Esophagus squamous epithelium (tissue), 5 donors: ENCODE measurements around the gene SOSTDC1. TPM values are rescaled to one million over a fixed set of nuclear protein-coding genes. Genes with fewer than 3 reads are reported as not detected.

Source experiments
- DNase-seq: peaks from one replicate; lab custom pipeline; 2025; lab: John Stamatoyannopoulos, UW
- H3K27ac ChIP-seq, 4 donors: fragments of 200-600 bp; sonication (generic); one replicate each; pipeline ENCODE4 v1.5.1; 2016 to 2019; ENCODE audit warnings: mild to moderate bottlenecking in 1 of 4
- H3K27me3 ChIP-seq, 4 donors: fragments of 200-600 bp; sonication (generic); 1 replicate in 3 of 4; 2 replicates in 1 of 4; pipeline versions ENCODE4 v1.5.1 to v1.6.0; 2017 to 2021; ENCODE audit warnings: antibody characterized with exemption in 1 of 4
- H3K36me3 ChIP-seq, 3 donors: fragments of 200-600 bp; sonication (generic); one replicate each; pipeline ENCODE4 v1.5.1; 2016 to 2019
- H3K4me1 ChIP-seq, 3 donors: fragments of 200-600 bp; sonication (generic); one replicate each; pipeline ENCODE4 v1.5.1; 2017 to 2019
- H3K4me3 ChIP-seq, 4 donors: fragments of 200-600 bp; sonication (generic); 1 replicate in 3 of 4; 2 replicates in 1 of 4; pipeline ENCODE4 v1.5.1; 2016 to 2019; ENCODE audit warnings: mild to moderate bottlenecking in 2 of 4, moderate library complexity in 1 of 4
- H3K9me3 ChIP-seq, 3 donors: fragments of 200-600 bp; sonication (generic); one replicate each; pipeline ENCODE4 v1.5.1; 2016 to 2019
- POLR2A ChIP-seq, 4 donors: fragments of 450-650 bp; IDR thresholded peaks; one replicate each; pipeline ENCODE4 v1.6.1; 2017; ENCODE audit warnings: antibody characterized with exemption in 4 of 4, mild to moderate bottlenecking in 4 of 4, moderate library complexity in 3 of 4
- WGBS, 2 donors: methylation state at CpG; one replicate each; pipeline ENCODE4 v1.1.5; 2018; 5-methylcytosine and 5-hydroxymethylcytosine counted together
- intact Hi-C: fragments of 100-400 bp; cut with DNase I; formaldehyde crosslinking; loops from one replicate; pipeline ENCODE4 v1.15.0; 2022
- total RNA-seq, 4 donors: library from RNA; depleted of rRNA; stranded (reverse); fragments of >200 nt; gene quantifications; one replicate each; pipeline ENCODE4 v1.1.0, GENCODE V29; 2016
- TF ChIP-seq, protein P1 (sequence below), 6 experiments: fragments of 450-650 bp in 4 of 6; fragments of 200-600 bp in 2 of 6; sonication (generic) in 2 of 6; IDR thresholded peaks; one replicate each; pipeline ENCODE4 v1.5.1; 2016 to 2019; ENCODE audit warnings: antibody characterized with exemption in 6 of 6, mild to moderate bottlenecking in 4 of 6, moderate library complexity in 4 of 6
- donor health status: DM: yes; HTN: yes; CAD: no.

The SOSTDC1 gene
- total RNA-seq, 4 donors from 2014 or later: 0.70 to 2.8 (median 2.6) TPM

DNA sequence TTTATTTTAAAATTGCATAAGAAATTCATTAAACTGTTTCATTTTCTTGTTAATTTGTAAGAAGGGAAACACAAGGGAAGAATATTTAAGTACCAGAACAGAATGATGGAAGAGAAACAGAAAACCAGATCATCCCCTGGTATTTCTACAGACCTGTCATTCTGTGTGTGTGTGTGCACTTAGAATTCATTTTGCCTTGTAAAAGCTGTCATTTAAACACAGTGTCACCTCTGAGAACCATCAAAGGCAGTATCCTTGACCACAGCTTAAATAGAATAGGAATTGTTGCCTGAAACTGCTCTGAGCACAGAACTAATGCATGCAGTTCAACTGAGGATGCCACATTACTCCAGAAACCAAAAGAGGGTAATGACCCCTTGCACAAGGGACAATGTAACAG is 37.4 kb downstream of the SOSTDC1 start:
- intact Hi-C loops: no loop called here
- H3K4me3 ChIP-seq: no peak overlapping the region
- no peak for DNase-seq
- H3K27ac ChIP-seq: no peak overlapping the region
- TF ChIP-seq POLR2A (IDR thresholded peaks at IDR 0.05): no peak
- TF ChIP-seq, protein P1, sequence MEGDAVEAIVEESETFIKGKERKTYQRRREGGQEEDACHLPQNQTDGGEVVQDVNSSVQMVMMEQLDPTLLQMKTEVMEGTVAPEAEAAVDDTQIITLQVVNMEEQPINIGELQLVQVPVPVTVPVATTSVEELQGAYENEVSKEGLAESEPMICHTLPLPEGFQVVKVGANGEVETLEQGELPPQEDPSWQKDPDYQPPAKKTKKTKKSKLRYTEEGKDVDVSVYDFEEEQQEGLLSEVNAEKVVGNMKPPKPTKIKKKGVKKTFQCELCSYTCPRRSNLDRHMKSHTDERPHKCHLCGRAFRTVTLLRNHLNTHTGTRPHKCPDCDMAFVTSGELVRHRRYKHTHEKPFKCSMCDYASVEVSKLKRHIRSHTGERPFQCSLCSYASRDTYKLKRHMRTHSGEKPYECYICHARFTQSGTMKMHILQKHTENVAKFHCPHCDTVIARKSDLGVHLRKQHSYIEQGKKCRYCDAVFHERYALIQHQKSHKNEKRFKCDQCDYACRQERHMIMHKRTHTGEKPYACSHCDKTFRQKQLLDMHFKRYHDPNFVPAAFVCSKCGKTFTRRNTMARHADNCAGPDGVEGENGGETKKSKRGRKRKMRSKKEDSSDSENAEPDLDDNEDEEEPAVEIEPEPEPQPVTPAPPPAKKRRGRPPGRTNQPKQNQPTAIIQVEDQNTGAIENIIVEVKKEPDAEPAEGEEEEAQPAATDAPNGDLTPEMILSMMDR (IDR thresholded peaks at IDR 0.05): no peak
- no peaks in the 10 kb centered on the region for H3K27me3 ChIP-seq
- no peaks in the 10 kb centered on the region for H3K4me1 ChIP-seq
- no peaks in the 10 kb centered on the region for H3K9me3 ChIP-seq
- no peaks in the 10 kb centered on the region for H3K36me3 ChIP-seq

GRCh38 chr7:16423761-16424160 is 41.8 kb downstream of the SOSTDC1 start:
- TF ChIP-seq, protein P1 (IDR thresholded peaks at IDR 0.05): no peak
- TF ChIP-seq POLR2A (IDR thresholded peaks at IDR 0.05): no peak
- H3K4me1 ChIP-seq: peaks cover 0 to 23% (median 14%) of the 10 kb centered on the region in 3 donors
- H3K27ac ChIP-seq: no peak overlapping the region
- 42 to 53% methylated on average over 1 of the region's 1 CpG for WGBS, 2 donors
- H3K4me3 ChIP-seq: no peak overlapping the region
- no peaks in the 10 kb centered on the region for H3K27me3 ChIP-seq
- no peak for DNase-seq
- intact Hi-C loops: no loop called here
- no peaks in the 10 kb centered on the region for H3K36me3 ChIP-seq
- H3K9me3 ChIP-seq: no peaks in the 10 kb centered on the region

- DNase-seq: no peak
- 91 to 92% methylated on average over 1 to 3 of the region's 3 CpGs for WGBS, 2 donors
- Histone ChIP-seq H3K4me3 (no peak overlapping the region), H3K4me1 (peaks cover 0 to 23% (median 14%) of the 10 kb centered on the region in 3 donors), H3K36me3 (no peaks in the 10 kb centered on the region), H3K27ac (peak overlapping the region in 2 of 4 donors; percentile 97 to 98), H3K27me3 (no peaks in the 10 kb centered on the region), H3K9me3 (no peaks in the 10 kb centered on the region)
- no peak for TF ChIP-seq POLR2A (IDR thresholded peaks at IDR 0.05)
- TF ChIP-seq, protein P1 (IDR thresholded peaks at IDR 0.05): no peak
- intact Hi-C loops: no loop called here
These were observed 42.6 kb downstream of the SOSTDC1 start for GRCh38 chr7:16422917-16423316.

GRCh38 chr7:16422103-16422435 is 43.5 kb downstream of the SOSTDC1 start:
- WGBS, 2 donors: 17 to 29% methylated on average over 1 of the region's 1 CpG

GRCh38 chr7:16421333-16422102 is 44.0 kb downstream of the SOSTDC1 start, which contains the start of gene CRPPA:
Gene CRPPA (minus strand): TSS chr7:16421538. CDS start chr7:16421322, 216 bp downstream.
- intact Hi-C loops: no loop called here
- Histone ChIP-seq H3K4me1 (peaks cover 0 to 23% (median 14%) of the 10 kb centered on the region in 3 donors), H3K4me3 (peak within 1 kb of the TSS; percentile 59 to 87 (median 72)), H3K27ac (peak within 1 kb of the TSS; percentile 90 to 98 (median 98)), H3K27me3 (no peaks in the 10 kb centered on the region), H3K9me3 (no peaks in the 10 kb centered on the region), H3K36me3 (no peaks in the 10 kb centered on the region)
- DNase-seq: no peak
- TF ChIP-seq POLR2A (IDR thresholded peaks at IDR 0.05): no peak
- TF ChIP-seq, protein P1 (IDR thresholded peaks at IDR 0.05): no peak
- WGBS, 2 donors: 24 to 25% methylated on average over 10 to 11 of the region's 50 CpGs

More at GRCh38 chr7:16422103-16422435, 43.5 kb downstream of the SOSTDC1 start:
- TF ChIP-seq, protein P1 (IDR thresholded peaks at IDR 0.05): no peak
- TF ChIP-seq POLR2A (IDR thresholded peaks at IDR 0.05): no peak
- Histone ChIP-seq H3K4me3 (peak overlapping the region in 1 of 4 donors; percentile 87), H3K27ac (peak overlapping the region; percentile 90 to 98 (median 98)), H3K9me3 (no peaks in the 10 kb centered on the region), H3K27me3 (no peaks in the 10 kb centered on the region), H3K4me1 (peaks cover 0 to 23% (median 14%) of the 10 kb centered on the region in 3 donors), H3K36me3 (no peaks in the 10 kb centered on the region)
- DNase-seq: no peak
- intact Hi-C loops: no loop called here
